HUDEP-2 (cell line): ENCODE measurements around the gene RNPS1.

Experiments
- DNase-seq, 76 experiments: peaks; one replicate each; lab custom pipeline; 2025; ENCODE audit not compliant: unreplicated experiment in 76 of 76; lab: John Stamatoyannopoulos, UW

Gene RNPS1

DNA sequence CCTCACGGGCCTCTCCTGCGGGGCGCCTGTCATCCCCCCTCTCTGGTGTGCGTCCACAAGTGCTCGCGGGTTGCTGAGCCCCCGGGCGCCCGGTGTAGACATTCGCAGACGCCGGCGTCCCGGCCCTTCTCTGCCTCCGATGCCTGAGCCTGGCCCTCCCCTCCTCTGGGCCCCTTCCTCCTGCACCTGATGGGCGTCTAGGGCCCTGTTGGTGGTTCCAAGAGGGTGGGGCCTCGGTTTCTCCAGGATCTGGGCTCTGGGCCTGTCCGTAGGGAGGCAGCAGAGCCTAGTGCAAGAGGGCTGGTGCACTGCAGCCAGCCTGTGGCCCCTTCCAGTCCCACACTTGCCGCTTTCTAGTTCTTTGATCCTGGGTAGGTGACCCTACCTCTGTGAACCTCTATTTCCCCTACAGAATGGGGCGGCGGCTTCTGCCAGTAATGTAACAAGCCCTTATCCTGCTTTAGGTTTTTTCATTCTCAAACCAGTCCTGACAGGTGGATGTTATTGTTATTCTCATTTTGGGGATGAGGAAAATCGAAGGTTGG, 43.9 kb downstream of the RNPS1 start:
- peak in 40 of 76 experiments; percentile 5 to 50 (median 32) for DNase-seq

GRCh38 chr16:2223221-2223941, 44.5 kb downstream of the RNPS1 start, which contains the start of gene E4F1:
TSS of gene E4F1 (plus strand) at chr16:2223591. CDS start at chr16:2223614, 23 bp downstream.
- peak in 75 of 76 experiments; percentile 56 to 100 (median 99) for DNase-seq

DNA sequence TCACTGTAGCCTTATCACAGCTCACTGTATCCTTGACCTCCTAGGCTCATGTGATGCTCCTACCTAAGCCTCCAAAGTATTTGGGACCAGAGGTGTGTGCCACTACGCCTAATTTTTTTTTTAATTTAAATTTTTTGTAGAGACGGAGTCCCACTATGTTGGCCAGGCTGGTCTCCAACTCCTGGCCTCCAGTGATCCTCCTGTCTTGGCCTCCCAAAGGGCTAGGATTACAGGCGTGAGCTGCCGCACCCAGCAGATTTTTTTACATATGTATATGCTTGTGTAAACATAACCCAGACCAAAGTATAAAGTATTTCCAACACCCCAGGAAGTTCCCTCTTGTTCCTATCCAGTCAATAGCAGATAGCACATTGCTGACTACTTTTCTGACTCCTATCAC, 51.6 kb downstream of the RNPS1 start:
- DNase-seq: no peak

DNA sequence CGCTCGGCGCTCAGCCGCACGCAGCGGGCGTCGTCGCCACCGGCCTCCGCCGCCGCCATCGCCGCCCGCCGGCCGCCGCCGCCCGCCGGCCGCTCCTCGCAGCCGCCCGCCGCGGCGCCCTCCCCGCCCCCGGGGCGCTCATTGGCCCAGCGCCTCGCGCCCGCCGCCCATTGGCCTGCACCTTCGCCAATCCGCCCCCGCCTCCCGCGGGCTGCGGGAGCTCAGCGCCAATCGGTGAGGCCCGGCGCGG, 53.3 kb downstream of the RNPS1 start, which contains the start of gene PGP:
Gene PGP, minus strand, starts transcription at position 122 of the 250 bp plus-strand sequence. Its CDS starts 63 bp downstream, at position 59.
- no peak for DNase-seq

GRCh38 chr16:2213817-2214718, 53.9 kb downstream of the RNPS1 start:
- DNase-seq: peak in 2 of 76 experiments; percentile 13 to 52

DNA sequence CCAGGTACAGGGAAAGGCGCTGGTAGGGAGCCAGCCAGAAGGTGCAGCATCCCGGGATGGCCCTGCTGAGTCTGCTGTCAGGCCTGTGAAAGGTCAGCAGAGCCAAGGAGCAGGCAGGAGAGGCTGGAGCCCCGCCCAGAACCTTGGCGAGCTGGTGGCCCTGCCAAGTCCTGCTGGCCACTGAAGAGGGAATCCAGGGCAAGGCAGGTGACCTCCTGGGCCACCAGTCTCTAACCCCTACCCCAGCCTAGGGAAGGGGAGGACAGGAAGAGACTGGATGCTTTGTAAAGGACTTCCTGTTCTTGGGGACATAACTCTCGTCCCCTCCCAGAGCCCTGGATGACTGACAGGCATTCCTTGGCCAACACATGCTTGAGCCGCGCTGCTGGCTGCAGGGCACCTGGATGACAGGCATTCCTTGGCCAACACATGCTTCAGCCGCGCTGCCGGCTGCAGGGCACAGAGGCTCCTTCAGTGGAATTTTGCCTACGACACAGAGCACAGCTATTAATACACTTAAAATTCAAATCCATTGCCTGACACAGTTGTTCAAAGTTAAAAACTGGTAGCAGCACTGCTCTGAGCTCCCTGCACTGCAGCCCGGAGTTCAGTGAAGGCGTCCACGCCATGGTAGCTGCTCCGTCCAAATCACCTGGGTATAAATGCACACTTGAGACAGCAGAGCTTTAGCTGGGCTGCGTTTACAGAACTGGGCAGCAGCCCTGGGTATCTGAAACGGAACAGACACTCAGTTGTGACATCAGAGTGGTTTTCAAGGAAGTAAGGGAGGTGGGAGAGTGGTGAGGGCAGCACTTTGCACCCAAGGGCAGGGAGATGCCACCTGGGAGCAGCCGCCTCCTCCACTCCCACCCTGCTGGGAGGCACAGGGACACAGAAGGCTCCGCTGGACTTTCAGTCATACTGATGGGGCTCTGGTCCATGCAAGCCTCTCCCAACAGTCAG, 55.3 kb downstream of the RNPS1 start:
- peak in 5 of 76 experiments; percentile 11 to 49 (median 31) for DNase-seq

GRCh38 chr16:2211923-2212347, 56.0 kb downstream of the RNPS1 start:
- peak in 30 of 76 experiments; percentile 7 to 51 (median 30) for DNase-seq

- no peak for DNase-seq
These were observed 57.2 kb downstream of the RNPS1 start, which contains the start of gene BRICD5 for GRCh38 chr16:2210386-2211365. TSS of gene BRICD5 (minus strand) at chr16:2210863. CDS start at chr16:2210833, 30 bp downstream.

DNA sequence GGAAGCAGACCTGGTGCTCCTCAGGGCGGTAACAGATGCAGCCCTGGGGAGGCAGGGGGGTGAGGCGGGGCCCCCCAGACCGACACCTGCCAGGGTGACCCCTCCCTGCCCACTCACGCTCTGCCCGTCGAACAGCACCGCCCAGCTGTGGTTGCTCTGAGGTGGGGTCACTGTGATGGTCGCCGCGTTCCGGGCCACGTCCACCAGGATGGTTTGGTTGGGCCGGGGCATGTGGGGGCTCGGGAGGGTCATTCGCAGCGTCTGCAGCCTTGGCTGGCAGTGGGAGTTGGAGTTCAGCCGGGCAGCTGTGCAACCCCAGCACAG, 58.0 kb downstream of the RNPS1 start:
- no peak for DNase-seq

- DNase-seq: no peak
These were observed 58.5 kb downstream of the RNPS1 start for GRCh38 chr16:2209258-2210008.

GRCh38 chr16:2208772-2209171, 59.2 kb downstream of the RNPS1 start:
- DNase-seq: no peak

DNA sequence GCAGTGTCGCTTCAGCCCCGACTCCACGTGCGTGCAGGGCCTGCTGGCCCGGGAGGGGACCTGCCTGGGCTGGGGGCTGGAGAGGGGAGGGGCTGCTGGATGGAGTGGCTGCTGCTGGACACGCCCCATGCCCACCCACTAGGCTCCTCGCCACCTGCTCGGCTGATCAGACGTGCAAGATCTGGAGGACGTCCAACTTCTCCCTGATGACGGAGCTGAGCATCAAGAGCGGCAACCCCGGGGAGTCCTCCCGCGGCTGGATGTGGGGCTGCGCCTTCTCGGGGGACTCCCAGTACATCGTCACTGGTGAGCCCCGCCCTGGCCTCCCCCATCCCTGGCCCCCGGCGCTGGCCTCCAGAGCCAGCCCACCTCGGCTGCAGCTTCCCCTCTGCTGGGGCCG, 59.6 kb downstream of the RNPS1 start:
- no peak for DNase-seq

DNA sequence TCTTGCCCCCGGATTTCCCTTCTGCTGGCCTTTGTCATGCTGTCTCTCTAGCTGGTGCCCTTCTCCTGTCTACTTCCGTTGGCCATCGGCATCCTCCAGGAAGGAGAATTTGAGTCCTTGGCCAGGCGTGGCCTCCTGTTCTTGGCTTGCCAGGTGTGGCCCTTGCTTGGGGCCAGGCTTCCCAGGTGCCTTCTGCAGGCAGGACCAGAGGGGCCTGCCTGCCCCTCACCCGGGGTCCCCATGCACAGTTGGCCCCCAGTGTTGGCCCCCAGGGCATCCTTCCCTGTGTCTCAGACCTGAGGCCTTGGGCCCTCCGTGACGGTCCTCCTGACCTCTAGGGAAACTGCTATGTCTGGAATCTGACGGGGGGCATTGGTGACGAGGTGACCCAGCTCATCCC, 60.1 kb downstream of the RNPS1 start:
- DNase-seq: no peak

DNA sequence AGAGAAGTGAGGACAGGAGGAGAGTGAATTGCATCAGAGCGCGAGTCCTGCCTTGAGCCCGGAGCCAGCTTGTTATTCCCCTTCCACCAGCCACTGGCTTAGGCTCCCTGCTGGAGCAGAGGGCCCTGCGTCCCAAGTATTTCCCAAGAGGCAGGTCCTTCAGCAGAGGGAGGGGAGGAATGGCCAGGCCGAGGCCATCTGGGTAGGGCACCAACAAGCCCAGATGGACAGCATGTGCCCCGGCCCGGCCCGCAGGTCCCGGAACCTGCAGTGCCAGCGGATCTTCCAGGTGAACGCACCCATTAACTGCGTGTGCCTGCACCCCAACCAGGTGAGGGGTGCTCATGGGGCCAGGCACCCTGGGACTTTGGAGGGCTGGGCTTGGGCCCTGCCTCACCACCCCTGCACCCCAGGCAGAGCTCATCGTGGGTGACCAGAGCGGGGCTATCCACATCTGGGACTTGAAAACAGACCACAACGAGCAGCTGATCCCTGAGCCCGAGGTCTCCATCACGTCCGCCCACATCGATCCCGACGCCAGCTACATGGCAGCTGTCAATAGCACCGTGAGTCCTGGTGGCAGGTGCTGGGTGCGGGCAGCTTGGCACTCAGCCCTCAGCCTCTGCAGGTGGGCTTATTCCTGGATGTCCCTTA, 61.0 kb downstream of the RNPS1 start:
- no peak for DNase-seq

GRCh38 chr16:2206420-2206779, 61.5 kb downstream of the RNPS1 start:
- DNase-seq: no peak

- DNase-seq: peak in 2 of 76 experiments; percentile 49 to 61
These were observed 62.0 kb downstream of the RNPS1 start for GRCh38 chr16:2205967-2206313.

GRCh38 chr16:2205104-2205966, 62.6 kb downstream of the RNPS1 start, which contains the start of gene MLST8:
TSS of gene MLST8 (plus strand) at chr16:2205454. CDS start at chr16:2206086, 632 bp downstream.
- DNase-seq: peak in 70 of 76 experiments; percentile 18 to 95 (median 76)
